Measurements from ENCODE around the gene ZDHHC1.
"Not testable (repeated sequence)": the region's sequence is repeated elsewhere in the genome, so short reads cannot be mapped to it uniquely, and the experiment has no call there.

The ZDHHC1 gene

DNA sequence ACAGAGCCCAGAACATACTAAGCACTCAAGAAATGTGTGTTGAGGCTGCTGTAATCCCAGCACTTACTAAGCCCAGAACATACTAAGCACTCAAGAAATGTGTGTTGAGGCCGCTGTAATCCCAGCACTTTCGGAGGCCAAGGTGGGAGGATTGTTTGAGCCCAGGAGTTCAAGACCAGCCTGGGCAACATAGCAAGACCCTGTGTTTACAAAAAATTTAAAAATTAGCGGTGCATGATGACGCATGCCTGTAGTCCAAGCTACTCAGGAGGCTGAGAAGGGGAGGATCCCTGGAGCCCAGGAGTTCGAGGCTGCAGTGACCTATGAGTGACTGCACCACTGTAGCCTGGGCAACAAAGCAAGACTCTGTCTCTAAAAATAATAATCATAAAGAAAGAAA lies 6.7 kb upstream of the ZDHHC1 start:
- no peak overlapping the region for H3K4me3 ChIP-seq
- no peak for TF ChIP-seq CTCF (IDR thresholded peaks at IDR 0.05)
- H3K27ac ChIP-seq: no peak overlapping the region
- no peak for DNase-seq (ENCODE audit: low spot score)

GRCh38 chr16:67421030-67421429 lies 4.8 kb upstream of the ZDHHC1 start:
- DNase-seq (ENCODE audit: low spot score): no peak
- Histone ChIP-seq H3K4me3 (no peak overlapping the region), H3K27ac (no peak overlapping the region)
- TF ChIP-seq CTCF (IDR thresholded peaks at IDR 0.05): no peak

DNA sequence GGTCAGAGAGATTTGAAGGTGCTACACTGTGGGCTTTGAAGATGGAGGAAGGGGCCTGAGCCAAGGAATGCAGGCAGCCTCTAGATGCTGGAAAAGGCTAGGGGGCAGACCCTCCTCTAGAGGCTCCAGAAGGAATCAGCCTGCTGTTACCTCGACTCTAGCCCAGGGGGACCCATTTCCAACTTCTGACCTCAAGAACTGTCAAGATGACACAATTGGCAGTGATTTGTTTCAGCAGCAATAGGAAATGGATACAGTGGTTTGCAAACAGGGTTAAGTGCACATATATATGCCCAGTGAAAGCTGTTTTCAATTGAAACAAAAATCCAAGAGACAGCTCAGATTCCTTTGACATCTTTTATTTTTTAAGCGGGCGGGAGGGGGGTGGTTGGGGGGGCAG lies 3.7 kb upstream of the ZDHHC1 start:
- no peak overlapping the region for H3K4me3 ChIP-seq
- no peak for DNase-seq (ENCODE audit: low spot score)
- no peak for TF ChIP-seq CTCF (IDR thresholded peaks at IDR 0.05)
- no peak overlapping the region for H3K27ac ChIP-seq

GRCh38 chr16:67419502-67419901 lies 3.2 kb upstream of the ZDHHC1 start:
- no peak overlapping the region for H3K4me3 ChIP-seq
- H3K27ac ChIP-seq: no peak overlapping the region
- no peak for DNase-seq (ENCODE audit: low spot score)
- TF ChIP-seq CTCF (IDR thresholded peaks at IDR 0.05): no peak

DNA sequence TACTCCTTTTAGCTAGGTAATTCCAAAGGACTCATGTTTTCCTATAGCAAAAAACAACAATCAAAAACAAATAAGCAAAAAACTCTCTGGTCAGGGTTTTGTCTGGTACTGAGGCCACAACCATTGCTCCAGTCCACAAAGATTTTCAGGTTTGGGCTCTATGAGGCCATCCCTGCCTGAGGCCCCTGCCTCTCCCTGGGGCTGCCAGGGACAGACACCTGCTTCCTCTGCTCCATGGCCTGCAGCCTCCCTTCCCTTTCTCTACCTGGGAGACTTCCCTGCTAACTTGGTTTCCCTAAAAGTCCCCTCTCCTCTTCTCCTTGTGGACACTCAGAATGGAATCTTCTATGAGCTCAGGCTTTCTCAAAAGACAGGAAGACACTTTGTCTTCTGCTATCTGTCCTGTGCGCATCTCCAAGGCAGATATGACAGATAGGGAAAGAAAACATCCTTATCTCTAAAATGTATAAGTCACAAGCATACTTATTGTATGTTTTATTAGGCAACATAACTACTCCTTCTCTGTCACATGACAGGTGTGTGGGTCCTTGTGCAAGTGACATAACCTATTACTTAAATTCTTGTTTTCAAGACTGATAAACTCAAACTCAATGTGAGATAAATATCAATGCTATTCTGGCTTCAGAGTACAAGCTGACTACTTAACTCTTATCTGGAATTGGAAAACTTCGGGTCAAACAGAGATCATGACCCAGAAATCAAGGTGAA lies 1.2 kb upstream of the ZDHHC1 start:
- no peak for TF ChIP-seq CTCF (IDR thresholded peaks at IDR 0.05)

DNA sequence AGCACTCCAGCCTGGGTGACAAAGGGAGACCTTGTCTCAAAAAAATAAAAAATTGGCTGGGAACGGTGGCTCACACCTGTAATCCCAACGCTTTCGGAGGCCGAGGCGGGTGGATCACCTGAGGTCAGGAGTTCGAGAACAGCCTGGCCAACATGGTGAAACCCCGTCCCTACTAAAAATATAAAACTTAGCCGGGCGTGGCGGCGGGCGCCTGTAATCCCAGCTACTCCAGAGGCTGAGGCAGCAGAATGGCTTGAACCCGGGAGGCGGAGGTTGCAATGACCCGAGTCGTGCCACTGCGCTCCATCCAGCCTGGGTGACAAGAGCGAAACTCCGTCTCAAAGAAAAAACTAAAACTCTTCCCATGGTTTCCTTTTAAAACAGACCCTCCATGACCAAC lies 856 bp downstream of the ZDHHC1 start:
- not testable (repeated sequence) for DNase-seq (ENCODE audit: low spot score)
- peak overlapping the region; percentile 93 for H3K4me3 ChIP-seq
- H3K27ac ChIP-seq: peak overlapping the region in 1 of 2 donors; percentile 88

More for the DNA sequence above, 1.2 kb upstream of the ZDHHC1 start:
- Histone ChIP-seq H3K4me3 (no peak overlapping the region), H3K27ac (no peak overlapping the region)
- no peak for DNase-seq (ENCODE audit: low spot score)

DNA sequence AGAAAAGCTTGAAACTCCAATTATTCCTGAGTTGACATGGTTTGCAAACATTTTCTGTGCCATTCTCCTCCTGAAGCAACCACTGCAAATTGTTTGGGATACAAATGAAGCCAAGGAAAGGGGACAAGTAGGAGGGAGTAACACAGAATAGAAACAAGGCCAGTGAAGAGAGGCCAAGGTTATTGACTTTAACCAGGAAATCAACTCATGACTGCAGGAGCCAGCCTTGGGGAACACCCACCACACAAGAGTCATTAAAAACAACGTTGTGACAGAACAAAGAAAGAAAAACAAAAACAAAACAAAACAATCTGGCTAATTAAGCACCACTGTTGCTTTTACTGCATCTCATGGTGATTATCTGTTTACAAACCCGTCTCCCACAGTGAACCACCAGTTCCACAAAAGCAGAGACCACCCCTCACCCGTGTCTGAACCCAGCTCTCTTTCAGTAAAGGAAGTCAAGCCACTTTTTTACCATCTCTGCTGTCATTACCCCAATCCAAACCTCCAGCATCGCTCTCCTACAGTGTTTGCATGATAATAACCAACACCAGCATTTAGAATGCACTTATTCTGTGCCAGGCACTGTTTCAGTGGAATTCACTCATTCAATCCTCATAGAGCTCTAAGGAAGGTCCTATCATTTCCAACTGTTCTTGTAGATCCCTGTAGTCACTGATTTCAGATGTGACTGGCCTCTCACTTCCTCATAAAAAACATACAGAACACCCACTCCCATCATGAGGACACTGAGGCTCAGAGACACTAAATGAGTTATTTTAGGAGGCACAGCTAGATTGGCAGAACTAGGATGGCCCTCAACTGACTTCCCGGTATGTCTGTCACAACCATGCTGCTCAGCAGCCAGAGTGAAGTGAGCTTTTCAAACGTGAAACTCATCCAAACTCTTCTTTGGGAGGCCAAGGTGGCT lies 2.0 kb downstream of the ZDHHC1 start:
- TF ChIP-seq CTCF (IDR thresholded peaks at IDR 0.05): no peak
- H3K4me3 ChIP-seq: no peak overlapping the region
- DNase-seq (ENCODE audit: low spot score): no peak
- no peak overlapping the region for H3K27ac ChIP-seq
